WTC11 (cell line): ENCODE data around the gene COL25A1. TPM values are rescaled to one million over a fixed set of nuclear protein-coding genes. Genes with fewer than 3 reads are reported as not detected.
A peak's percentile ranks its signal among the peaks of the same experiment; 100 is the strongest.

Source experiments
- ATAC-seq: fragments of 200-7000 bp; cut with Tn5 transposase; 2 replicates; pipeline ENCODE4 v1.10.0; 2021; ENCODE audit warnings: mild to moderate bottlenecking, moderate library complexity
- Bru-seq: library from RNA; stranded (reverse); fragments of 400-500 nt; gene quantifications from one replicate; lab custom pipeline; 2021; lab: Mats Ljungman, UMichigan
- CTCF ChIA-PET: fragments of 300-600 bp; sonication (Branson Sonifier 250); formaldehyde crosslinking; loops from one replicate; lab custom pipeline; 2021; ENCODE audit warnings: antibody characterized with exemption; lab: Charles Lee
- POLR2A ChIA-PET: fragments of 350-600 bp; sonication (Branson Sonifier 250); formaldehyde crosslinking; loops from one replicate; lab custom pipeline; 2021; ENCODE audit warnings: antibody characterized with exemption; lab: Charles Lee
- DNase-seq: peaks from one replicate; pipeline ENCODE4 v3.0.0; 2021; ENCODE audit warnings: low spot score
- H3K27ac Mint-ChIP-seq: 2 replicates; pipeline ENCODE4 v1.8.0; 2021; ENCODE audit warnings: mixed read lengths
- H3K27me3 Mint-ChIP-seq: 2 replicates; pipeline ENCODE4 v1.8.0; 2021; ENCODE audit warnings: low read depth, mild to moderate bottlenecking, moderate library complexity, mixed read lengths
- H3K36me3 Mint-ChIP-seq: 2 replicates; pipeline ENCODE4 v1.8.0; 2021; ENCODE audit warnings: mixed read lengths
- H3K4me1 Mint-ChIP-seq: 2 replicates; pipeline ENCODE4 v1.8.0; 2022; ENCODE audit warnings: mixed read lengths
- H3K4me3 Mint-ChIP-seq: 2 replicates; pipeline ENCODE4 v1.8.0; 2021; ENCODE audit warnings: mild to moderate bottlenecking, moderate library complexity, mixed read lengths
- H3K9me3 Mint-ChIP-seq: 2 replicates; pipeline ENCODE4 v1.8.0; 2021; ENCODE audit warnings: mixed read lengths
- AFF4 ChIP-seq: sonication (generic); formaldehyde crosslinking; IDR thresholded peaks from 2 replicates; pipeline ENCODE4 v1.8.1; 2023; ENCODE audit warnings: mild to moderate bottlenecking, missing genetic modification reagents, borderline replicate concordance
- E2F5 ChIP-seq: sonication (generic); formaldehyde crosslinking; IDR thresholded peaks from 2 replicates; pipeline ENCODE4 v1.8.1; 2022; ENCODE audit warnings: mild to moderate bottlenecking, moderate library complexity, missing genetic modification reagents
- ERG ChIP-seq: fragments of 250-450 bp; sonication (Bioruptor Pico); IDR thresholded peaks from 2 replicates; pipeline ENCODE4 v1.8.0; 2021; ENCODE audit warnings: mild to moderate bottlenecking
- ETV6 ChIP-seq: sonication (generic); formaldehyde crosslinking; IDR thresholded peaks from 2 replicates; pipeline ENCODE4 v1.8.1; 2022; ENCODE audit warnings: mild to moderate bottlenecking, missing genetic modification reagents
- GRHL2 ChIP-seq: fragments of 250-450 bp; sonication (Bioruptor Pico); IDR thresholded peaks from 2 replicates; pipeline ENCODE4 v1.8.0; 2022; ENCODE audit warnings: mild to moderate bottlenecking, moderate library complexity; ENCODE audit not compliant: insufficient replicate concordance, severe bottlenecking
- IRF1 ChIP-seq: sonication (generic); formaldehyde crosslinking; IDR thresholded peaks from 2 replicates; pipeline ENCODE4 v1.8.0; 2023; ENCODE audit warnings: missing genetic modification reagents
- MYBL2 ChIP-seq: sonication (generic); formaldehyde crosslinking; IDR thresholded peaks from 2 replicates; pipeline ENCODE4 v1.8.1; 2023; ENCODE audit warnings: mild to moderate bottlenecking, moderate library complexity, missing genetic modification reagents
- NFE2L1 ChIP-seq: sonication (generic); formaldehyde crosslinking; IDR thresholded peaks from 2 replicates; pipeline ENCODE4 v1.8.1; 2023; ENCODE audit warnings: missing genetic modification reagents
- PRDM15 ChIP-seq: sonication (generic); formaldehyde crosslinking; IDR thresholded peaks from 2 replicates; pipeline ENCODE4 v1.8.0; 2022; ENCODE audit warnings: missing genetic modification reagents
- SP1 ChIP-seq: sonication (generic); formaldehyde crosslinking; conservative IDR thresholded peaks from 2 replicates; pipeline ENCODE4 v1.8.1; 2022; ENCODE audit warnings: missing genetic modification reagents
- TEAD4 ChIP-seq: sonication (generic); formaldehyde crosslinking; IDR thresholded peaks from 2 replicates; pipeline ENCODE4 v1.8.0; 2022; ENCODE audit warnings: mild to moderate bottlenecking, missing genetic modification reagents
- USF1 ChIP-seq: sonication (generic); formaldehyde crosslinking; IDR thresholded peaks from 2 replicates; pipeline ENCODE4 v1.8.0; 2022; ENCODE audit warnings: mild to moderate bottlenecking, missing genetic modification reagents
- ZBTB43 ChIP-seq: sonication (generic); formaldehyde crosslinking; IDR thresholded peaks from 2 replicates; pipeline ENCODE4 v1.8.1; 2023; ENCODE audit warnings: mild to moderate bottlenecking, missing genetic modification reagents
- ZNF138 ChIP-seq: sonication (generic); formaldehyde crosslinking; conservative IDR thresholded peaks from 2 replicates; pipeline ENCODE4 v1.8.1; 2022; ENCODE audit warnings: mild to moderate bottlenecking, moderate library complexity, missing genetic modification reagents
- ZNF423 ChIP-seq: fragments of 250-450 bp; sonication (Bioruptor Pico); IDR thresholded peaks from 2 replicates; pipeline ENCODE4 v2.1.2; 2022; ENCODE audit warnings: mild to moderate bottlenecking, moderate library complexity
- ZNF512 ChIP-seq: sonication (generic); formaldehyde crosslinking; IDR thresholded peaks from 2 replicates; pipeline ENCODE4 v1.8.1; 2022; ENCODE audit warnings: missing genetic modification reagents, borderline replicate concordance
- long read RNA-seq, 3 experiments: library from RNA in 1 of 3; library from capped mRNA in 1 of 3; library from polyadenylated mRNA in 1 of 3; unstranded in 2 of 3; stranded (forward) in 1 of 3; transcript quantifications; one replicate each; pipeline ENCODE4 v2.0.0, GENCODE V29; 2021
- total RNA-seq: library from RNA; stranded (reverse); gene quantifications from 3 replicates; pipeline ENCODE4 v1.2.3, GENCODE V29; 2021

COL25A1 gene
- total RNA-seq (6.6 to 9.3 TPM (median 8.0 TPM) in 3 replicates), Bru-seq, nascent RNA (percentile 51 among the genes with signal in this experiment)
- long read RNA-seq, experiment 1, partial matches to known transcripts = 10 of 22 reads
- long read RNA-seq, experiment 1, other reads (novel, unspliced or antisense) = 12 of 22 reads
- long read RNA-seq, experiment 2, partial matches to known transcripts = 0 of 3 reads
- long read RNA-seq, experiment 2, other reads (novel, unspliced or antisense) = 3 of 3 reads
- long read RNA-seq, experiment 3 = 0 reads

- DNase-seq = peak; percentile 94
- Mint-ChIP-seq H3K9me3 (no peaks in the 10 kb centered on the region), H3K4me3 (peak within 1 kb of the TSS; percentile 70), H3K36me3 (no peaks in the 10 kb centered on the region), H3K27ac (peak within 1 kb of the TSS; percentile 73), H3K27me3 (peaks cover 43% of the 10 kb centered on the region), H3K4me1 (peaks cover 16% of the 10 kb centered on the region)
- ChIA-PET POLR2A (interaction anchor here (0.9 kb wide), 1 partner anchor 84 kb away, joined by 3 read pairs; no protein-coding TSS in a partner anchor), CTCF (interaction anchor here (0.6 to 1.6 kb wide), 3 partner anchors 9 to 84 kb away, joined by 3 to 16 read pairs (median 6); no protein-coding TSS in a partner anchor)
- ATAC-seq = peak; percentile 93
- TF ChIP-seq ERG (CRISPR knock-in tag) = 0 out of 2 replicates have a peak, but pooled peaks have one; percentile 40
- 0 out of 2 replicates have a peak, but pooled peaks have one; percentile 19 for TF ChIP-seq USF1
- TF ChIP-seq PRDM15 (CRISPR knock-in tag) = no peak
- TF ChIP-seq GRHL2 (CRISPR knock-in tag) = no peak
- TF ChIP-seq IRF1 (CRISPR knock-in tag) = no peak
- peak; percentile 59; the same call in 1 of the 2 replicates for TF ChIP-seq E2F5 (CRISPR knock-in tag)
- TF ChIP-seq ETV6 (CRISPR knock-in tag) = peak; percentile 14; the same call in 1 of the 2 replicates
- peak; percentile 50; the same call in 1 of the 2 replicates for TF ChIP-seq ZNF138 (CRISPR knock-in tag)
- TF ChIP-seq ZNF423 (CRISPR knock-in tag) = peak; percentile 94
- peak; percentile 45; the same call in 1 of the 2 replicates for TF ChIP-seq TEAD4 (CRISPR knock-in tag)
- TF ChIP-seq NFE2L1 (CRISPR knock-in tag) = 0 out of 2 replicates have a peak, but pooled peaks have one; percentile 35
- TF ChIP-seq SP1 = peak; percentile 25; the same call in 1 of the 2 replicates
- 0 out of 2 replicates have a peak, but pooled peaks have one; percentile 8 for TF ChIP-seq AFF4
- peak; percentile 17 for TF ChIP-seq MYBL2 (CRISPR knock-in tag)
- peak; percentile 43; the same call in 1 of the 2 replicates for TF ChIP-seq ZBTB43 (CRISPR knock-in tag)
- no peak for TF ChIP-seq ZNF512 (CRISPR knock-in tag)
Observed at GRCh38 chr4:109302361-109303139, at the start of gene COL25A1. Gene COL25A1 (minus strand): TSS chr4:109302658.
